OCI-LY1 (cell line): Measurements from ENCODE around the gene TAS2R14.

Experiments
- EZH2 ChIP-seq: fragments of 200-600 bp; sonication (generic), shearing (Covaris generic); IDR thresholded peaks from 2 replicates; pipeline ENCODE4 v1.8.0; 2017; ENCODE audit warnings: borderline replicate concordance, mixed run types, mild to moderate bottlenecking, antibody characterized with exemption, low read length, moderate library complexity, mixed read lengths
- TF ChIP-seq, protein P1 (sequence below): fragments of 200-600 bp; sonication (generic), shearing (Covaris generic); IDR thresholded peaks from 2 replicates; pipeline ENCODE4 v1.5.1; 2017; ENCODE audit warnings: mild to moderate bottlenecking, antibody characterized with exemption, low read length, moderate library complexity, mixed read lengths

DNA sequence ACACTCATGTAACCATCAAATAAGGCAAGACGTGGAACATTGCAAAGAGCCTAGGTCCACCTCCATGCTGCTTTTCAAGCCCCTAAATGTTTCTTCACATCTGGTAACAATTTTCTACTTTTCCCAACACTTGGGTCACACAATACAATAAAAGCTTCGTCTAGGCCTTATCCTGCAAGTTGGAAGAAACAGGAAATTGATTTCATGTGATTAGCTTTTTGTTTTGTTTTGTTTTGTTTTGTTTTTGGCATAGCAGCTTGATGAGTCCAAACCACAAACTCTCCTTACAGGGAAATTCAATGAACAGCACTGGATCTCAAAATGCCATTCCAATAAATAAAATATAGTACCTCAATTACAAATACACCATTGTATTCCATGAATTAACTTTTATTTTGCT, 28.3 kb upstream of the TAS2R14 start:
- TF ChIP-seq, protein P1, sequence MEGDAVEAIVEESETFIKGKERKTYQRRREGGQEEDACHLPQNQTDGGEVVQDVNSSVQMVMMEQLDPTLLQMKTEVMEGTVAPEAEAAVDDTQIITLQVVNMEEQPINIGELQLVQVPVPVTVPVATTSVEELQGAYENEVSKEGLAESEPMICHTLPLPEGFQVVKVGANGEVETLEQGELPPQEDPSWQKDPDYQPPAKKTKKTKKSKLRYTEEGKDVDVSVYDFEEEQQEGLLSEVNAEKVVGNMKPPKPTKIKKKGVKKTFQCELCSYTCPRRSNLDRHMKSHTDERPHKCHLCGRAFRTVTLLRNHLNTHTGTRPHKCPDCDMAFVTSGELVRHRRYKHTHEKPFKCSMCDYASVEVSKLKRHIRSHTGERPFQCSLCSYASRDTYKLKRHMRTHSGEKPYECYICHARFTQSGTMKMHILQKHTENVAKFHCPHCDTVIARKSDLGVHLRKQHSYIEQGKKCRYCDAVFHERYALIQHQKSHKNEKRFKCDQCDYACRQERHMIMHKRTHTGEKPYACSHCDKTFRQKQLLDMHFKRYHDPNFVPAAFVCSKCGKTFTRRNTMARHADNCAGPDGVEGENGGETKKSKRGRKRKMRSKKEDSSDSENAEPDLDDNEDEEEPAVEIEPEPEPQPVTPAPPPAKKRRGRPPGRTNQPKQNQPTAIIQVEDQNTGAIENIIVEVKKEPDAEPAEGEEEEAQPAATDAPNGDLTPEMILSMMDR, result no peak
- TF ChIP-seq EZH2, result no peak
